ENCODE data around the gene TUT7. TPM values are rescaled to one million over a fixed set of nuclear protein-coding genes. Genes with fewer than 3 reads are reported as not detected.

TUT7 gene, protein sequence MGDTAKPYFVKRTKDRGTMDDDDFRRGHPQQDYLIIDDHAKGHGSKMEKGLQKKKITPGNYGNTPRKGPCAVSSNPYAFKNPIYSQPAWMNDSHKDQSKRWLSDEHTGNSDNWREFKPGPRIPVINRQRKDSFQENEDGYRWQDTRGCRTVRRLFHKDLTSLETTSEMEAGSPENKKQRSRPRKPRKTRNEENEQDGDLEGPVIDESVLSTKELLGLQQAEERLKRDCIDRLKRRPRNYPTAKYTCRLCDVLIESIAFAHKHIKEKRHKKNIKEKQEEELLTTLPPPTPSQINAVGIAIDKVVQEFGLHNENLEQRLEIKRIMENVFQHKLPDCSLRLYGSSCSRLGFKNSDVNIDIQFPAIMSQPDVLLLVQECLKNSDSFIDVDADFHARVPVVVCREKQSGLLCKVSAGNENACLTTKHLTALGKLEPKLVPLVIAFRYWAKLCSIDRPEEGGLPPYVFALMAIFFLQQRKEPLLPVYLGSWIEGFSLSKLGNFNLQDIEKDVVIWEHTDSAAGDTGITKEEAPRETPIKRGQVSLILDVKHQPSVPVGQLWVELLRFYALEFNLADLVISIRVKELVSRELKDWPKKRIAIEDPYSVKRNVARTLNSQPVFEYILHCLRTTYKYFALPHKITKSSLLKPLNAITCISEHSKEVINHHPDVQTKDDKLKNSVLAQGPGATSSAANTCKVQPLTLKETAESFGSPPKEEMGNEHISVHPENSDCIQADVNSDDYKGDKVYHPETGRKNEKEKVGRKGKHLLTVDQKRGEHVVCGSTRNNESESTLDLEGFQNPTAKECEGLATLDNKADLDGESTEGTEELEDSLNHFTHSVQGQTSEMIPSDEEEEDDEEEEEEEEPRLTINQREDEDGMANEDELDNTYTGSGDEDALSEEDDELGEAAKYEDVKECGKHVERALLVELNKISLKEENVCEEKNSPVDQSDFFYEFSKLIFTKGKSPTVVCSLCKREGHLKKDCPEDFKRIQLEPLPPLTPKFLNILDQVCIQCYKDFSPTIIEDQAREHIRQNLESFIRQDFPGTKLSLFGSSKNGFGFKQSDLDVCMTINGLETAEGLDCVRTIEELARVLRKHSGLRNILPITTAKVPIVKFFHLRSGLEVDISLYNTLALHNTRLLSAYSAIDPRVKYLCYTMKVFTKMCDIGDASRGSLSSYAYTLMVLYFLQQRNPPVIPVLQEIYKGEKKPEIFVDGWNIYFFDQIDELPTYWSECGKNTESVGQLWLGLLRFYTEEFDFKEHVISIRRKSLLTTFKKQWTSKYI (N-terminal part only)
- 10.0 to 16.1 TPM (median 11.7 TPM) in 5 replicates for total RNA-seq (2022; extraction: Qiagen RNA extraction)

DNA sequence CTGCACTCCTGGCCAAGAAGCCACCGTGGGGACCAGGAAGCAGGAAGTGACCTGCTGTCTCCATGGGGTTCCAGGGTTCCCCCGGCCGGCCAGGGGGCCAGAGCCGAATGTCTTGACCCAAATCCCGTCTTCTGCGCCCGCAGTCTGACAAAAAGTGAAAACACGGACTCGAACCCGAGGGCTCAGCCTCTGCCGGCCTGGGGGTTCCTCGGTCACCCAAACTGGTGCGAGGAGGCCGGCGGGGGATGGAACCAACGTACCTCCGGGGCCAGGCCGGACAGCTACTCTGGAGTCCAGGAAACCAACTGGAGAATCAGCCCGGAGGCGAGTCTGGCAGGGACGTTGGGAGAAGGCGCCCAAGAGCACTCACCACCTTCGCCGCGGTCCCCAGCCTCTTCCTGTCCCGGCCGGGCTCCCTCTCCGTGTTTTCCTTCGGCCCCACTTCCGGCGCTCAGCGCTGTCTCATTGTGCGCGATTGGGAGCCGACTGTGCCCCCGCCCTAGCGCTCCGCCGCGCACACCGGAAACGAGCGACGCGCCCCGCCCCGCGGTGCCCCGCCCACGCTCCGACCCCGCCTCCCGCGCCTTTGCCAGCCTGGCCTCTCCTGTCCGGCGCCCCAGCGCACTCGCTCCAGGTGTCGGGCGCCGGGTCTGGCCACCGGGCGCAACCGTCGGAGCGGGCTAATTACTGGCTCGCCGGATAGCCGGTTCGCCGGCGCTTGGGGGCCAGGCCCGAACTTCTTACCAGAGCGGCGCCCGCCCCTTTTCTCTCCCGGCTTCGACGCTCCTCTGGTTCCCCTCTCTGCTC, at the start of gene TUT7:
Gene TUT7 (minus strand): TSS at position 400 of the 807 bp plus-strand sequence. CDS start 1,211 bp downstream, outside the sequence.

DNA sequence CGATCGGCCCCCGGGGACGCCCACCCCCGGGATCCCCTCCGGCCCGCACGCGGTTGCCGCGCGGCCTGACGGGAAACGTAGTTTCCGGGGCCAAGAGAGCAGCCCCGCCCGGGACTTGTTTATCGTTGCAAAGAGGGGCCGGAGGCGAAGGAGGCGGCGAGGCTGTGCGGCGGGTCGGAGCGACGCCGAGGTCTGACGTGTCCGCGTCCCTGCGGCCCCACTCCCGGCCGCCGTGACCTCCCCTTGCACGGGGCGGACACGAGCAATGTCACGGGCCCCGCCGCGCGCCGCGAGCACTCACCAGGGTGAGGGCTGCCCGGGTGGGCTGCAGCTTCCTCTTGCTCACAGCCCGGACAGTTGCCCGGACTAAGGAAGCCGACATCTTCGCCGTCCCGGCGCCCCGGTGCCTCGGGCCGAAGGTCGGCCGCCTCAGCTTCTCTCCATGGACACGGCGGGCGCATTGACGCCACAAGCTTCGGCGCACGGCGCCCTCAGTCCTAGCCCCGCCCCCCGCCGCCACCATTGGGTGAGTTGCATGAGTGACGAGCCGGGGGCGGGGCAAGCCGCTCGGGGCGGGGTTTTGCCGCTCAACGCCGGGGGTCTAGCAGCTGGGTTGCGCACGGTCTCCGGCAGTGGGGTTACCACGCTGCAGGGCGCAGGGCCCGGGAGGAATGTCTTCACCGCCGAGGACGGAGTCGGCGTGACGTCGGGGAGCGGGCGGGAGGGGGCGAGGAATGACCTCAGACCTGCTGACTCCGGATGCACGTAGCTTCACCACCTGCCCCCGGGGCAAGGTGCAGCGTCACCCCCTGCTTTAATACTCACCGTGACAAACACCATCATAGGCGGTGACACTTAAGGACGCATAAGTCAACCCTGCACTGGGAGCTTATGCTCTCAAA, 71.9 kb downstream of the TUT7 start, which contains the start of gene ISCA1:
Gene ISCA1 (minus strand): TSS at position 462 of the 902 bp plus-strand sequence. CDS start 80 bp downstream, at position 382.

DNA sequence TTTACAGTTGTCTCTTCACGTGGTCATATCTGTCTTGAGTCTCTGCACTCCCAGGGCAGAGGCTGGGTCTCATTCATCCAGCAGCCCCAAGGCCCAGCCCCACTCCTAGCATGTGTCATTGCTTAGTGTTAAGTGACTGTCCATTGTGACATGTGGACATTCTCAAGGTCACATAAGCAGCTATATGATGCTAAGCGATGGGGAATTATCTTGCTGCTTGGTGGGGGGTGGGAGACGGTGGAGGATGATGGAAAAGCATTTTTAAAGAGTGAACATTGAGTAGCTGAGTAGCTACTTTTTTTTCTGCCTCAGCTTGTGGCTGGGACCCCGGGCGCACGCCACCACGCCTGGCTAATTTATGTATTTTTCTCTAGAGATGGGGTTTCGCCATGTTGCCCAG, 94.7 kb downstream of the TUT7 start, which contains the start of gene C9orf153:
Gene C9orf153 (minus strand): TSS at position 101 of the 400 bp plus-strand sequence. CDS start 30,054 bp downstream, outside the sequence.

Other genes with a start within 250 kb of the TUT7 start
- 0.05 to 0.39 TPM (median 0.20 TPM) in 4 of 5 replicates, not detected in the other for gene C9orf153, start 94.8 kb downstream of the TUT7 start, total RNA-seq (2022; extraction: Qiagen RNA extraction)
- 42.2 to 50.3 TPM (median 44.3 TPM) in 5 replicates for gene ISCA1, start 71.9 kb downstream of the TUT7 start, total RNA-seq (2022; extraction: Qiagen RNA extraction)

Data from A549 treated with AZD2906 at 1 μM for 4 hours (cell line).